ENCODE data around the gene BPIFB4.
"Not testable (repeated sequence)": the region's sequence is repeated elsewhere in the genome, so short reads cannot be mapped to it uniquely, and the experiment has no call there.

Gene BPIFB4

DNA sequence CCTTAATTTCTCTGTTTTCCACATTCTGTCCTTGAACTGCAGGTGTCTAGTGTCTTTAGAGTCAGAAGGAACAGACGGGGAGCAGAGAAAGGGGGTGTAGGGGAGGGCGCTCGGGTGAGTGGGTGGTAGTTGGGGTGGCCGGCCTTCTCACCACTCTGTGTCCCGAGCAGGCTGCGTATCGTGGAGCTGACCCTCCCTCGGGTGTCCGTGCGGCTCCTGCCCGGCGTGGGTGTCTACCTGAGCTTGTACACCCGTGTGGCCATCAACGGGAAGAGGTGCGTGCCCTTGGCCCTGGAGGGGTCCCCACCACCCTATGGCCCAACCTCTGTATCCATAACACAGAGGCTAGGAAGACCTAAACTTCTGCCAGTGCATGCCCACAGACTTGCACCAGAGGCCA lies 5.3 kb downstream of the BPIFB4 start:
- no peak for DNase-seq

- no peak for DNase-seq
Observed at GRCh38 chr20:33086052-33086722, 6.7 kb downstream of the BPIFB4 start.

- DNase-seq = no peak
Observed at GRCh38 chr20:33091147-33091546, 11.7 kb downstream of the BPIFB4 start.

- no peak for DNase-seq
Observed at GRCh38 chr20:33091693-33092092, 12.2 kb downstream of the BPIFB4 start.

GRCh38 chr20:33092361-33092760 lies 12.9 kb downstream of the BPIFB4 start:
- DNase-seq = no peak

- DNase-seq = no peak
Observed at GRCh38 chr20:33093074-33093473, 13.6 kb downstream of the BPIFB4 start.

DNA sequence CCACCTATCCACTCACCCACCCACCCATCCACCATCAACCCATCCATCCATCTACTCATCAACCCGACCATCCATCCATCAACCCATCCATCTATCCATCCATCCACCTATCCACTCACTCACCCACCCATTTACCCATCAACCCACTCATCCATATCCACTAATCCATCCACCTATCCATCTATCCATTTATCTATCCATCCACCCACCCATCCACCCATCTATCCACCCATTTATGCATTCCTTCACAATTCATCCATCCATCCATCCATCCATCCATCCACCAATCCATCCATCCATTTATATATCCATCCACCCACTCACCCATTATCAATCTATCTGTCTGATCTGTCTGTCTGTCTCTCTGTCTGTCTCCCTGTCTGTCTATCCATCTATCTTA lies 14.1 kb downstream of the BPIFB4 start:
- DNase-seq = no peak

GRCh38 chr20:33095249-33095648 lies 15.8 kb downstream of the BPIFB4 start:
- no peak for DNase-seq

GRCh38 chr20:33095902-33096584 lies 16.6 kb downstream of the BPIFB4 start:
- DNase-seq = peak in 48 of 56 donors; percentile 7 to 89 (median 48)

DNA sequence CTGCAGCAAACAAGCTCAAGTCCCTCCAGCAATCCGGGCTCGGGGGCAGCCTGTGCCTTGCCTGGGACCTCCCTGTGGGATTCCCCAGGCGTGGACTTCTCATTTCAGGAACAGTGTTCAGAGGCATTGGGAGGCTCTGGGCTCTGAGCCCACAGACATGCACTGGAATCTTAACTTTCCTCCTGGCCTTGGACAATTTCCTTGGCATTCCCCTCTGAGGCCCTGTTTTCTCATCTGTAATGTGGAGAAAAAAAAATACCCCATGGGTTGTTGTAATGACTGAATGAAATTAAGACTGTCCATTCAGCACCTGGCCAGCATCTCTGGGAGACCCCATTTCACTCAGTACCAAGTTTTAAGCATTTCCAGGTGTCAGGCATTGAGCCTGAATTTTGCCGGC lies 17.6 kb downstream of the BPIFB4 start:
- DNase-seq = peak in 7 of 56 donors; percentile 3 to 28 (median 11)

- no peak for DNase-seq
Observed at GRCh38 chr20:33099843-33100538, 20.5 kb downstream of the BPIFB4 start.

DNA sequence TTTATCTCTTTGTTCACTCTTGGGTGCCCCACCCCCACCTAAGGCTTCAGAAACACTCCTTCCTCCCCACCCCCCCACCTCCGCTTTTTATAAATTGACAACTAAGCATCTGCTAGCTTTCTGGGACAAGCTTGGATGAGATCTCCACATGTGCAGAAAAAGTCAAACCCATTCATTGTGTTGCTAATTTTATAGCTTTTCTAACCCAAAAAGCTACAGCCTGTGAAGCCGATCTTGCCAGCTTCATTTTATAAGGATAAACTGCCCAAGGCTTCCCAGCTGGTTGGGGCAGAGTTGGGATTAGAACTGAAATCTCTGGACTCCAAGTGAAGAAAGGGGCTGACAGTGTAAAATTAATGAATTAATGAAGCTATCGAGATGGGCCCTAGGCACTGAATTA lies 24.1 kb downstream of the BPIFB4 start:
- no peak for DNase-seq

GRCh38 chr20:33104336-33104735 lies 24.9 kb downstream of the BPIFB4 start:
- no peak for DNase-seq

- no peak for DNase-seq
Observed at GRCh38 chr20:33105316-33105924, 26.0 kb downstream of the BPIFB4 start.

DNA sequence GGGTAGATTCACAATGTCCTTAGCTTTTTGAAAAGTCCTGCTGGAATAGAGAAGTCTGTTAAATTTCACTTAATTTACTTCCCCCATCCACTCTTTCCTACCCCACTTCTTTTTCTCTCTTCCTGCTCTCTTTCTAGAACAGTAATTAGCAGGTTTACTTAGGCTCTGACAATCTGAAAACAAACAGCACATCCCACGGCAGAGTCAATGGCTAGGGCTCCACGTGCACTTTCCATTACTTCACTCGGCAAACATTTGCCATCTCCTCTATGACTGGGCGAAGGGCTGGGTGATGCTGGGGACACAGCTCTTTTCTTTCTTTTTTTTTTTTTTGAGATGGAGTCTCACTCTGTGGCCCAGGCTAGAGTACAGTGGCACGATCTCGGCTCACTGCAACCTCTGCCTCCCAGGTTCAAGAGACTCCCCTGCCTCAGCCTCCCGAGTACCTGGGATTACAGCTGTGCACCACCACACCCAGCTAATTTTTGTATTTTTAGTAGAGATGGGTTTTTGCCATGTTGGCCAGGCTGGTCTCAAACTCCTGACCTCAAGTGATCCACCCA lies 26.7 kb downstream of the BPIFB4 start:
- not testable (repeated sequence) for DNase-seq

GRCh38 chr20:33108661-33109060 lies 29.2 kb downstream of the BPIFB4 start:
- DNase-seq = no peak

- no peak for DNase-seq
Observed at GRCh38 chr20:33110147-33110825, 30.8 kb downstream of the BPIFB4 start.

DNA sequence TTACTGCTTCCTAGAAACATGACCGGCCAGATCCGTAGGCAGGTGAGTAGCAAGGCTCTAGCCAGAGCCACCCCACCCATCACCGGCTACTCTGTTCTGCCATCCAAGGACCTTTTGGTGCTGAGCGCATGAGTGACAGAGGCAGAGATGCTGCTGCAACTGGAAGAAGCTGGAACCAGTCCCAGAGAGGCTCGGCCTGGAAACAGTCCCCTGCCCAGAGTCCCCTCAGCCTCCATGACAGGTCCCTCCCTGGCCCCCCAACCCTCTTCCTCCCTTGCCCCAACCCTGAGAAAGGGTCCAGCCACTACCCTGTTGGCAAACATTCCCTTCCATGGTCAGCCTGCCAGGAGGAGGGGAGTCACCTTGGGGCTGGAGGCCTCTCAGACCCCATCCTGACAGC lies 31.9 kb downstream of the BPIFB4 start:
- no peak for DNase-seq

GRCh38 chr20:33112547-33113386 lies 33.3 kb downstream of the BPIFB4 start:
- DNase-seq = no peak

- DNase-seq = no peak
Observed at GRCh38 chr20:33113387-33113908, 34.0 kb downstream of the BPIFB4 start.
